Thyroid gland (tissue), 4 donors: Measurements from ENCODE around the gene RCCD1. TPM values are rescaled to one million over a fixed set of nuclear protein-coding genes. Genes with fewer than 3 reads are reported as not detected.

ENCODE experiments used
- DNase-seq, 2 donors: peaks; one replicate each; pipeline ENCODE4 v3.0.0-alpha.2; 2019
- H3K27ac ChIP-seq, 3 donors: fragments of 200-600 bp; sonication (generic); 1 replicate in 2 of 3; 2 replicates in 1 of 3; pipeline ENCODE4 v1.5.1; 2016 to 2019; ENCODE audit warnings: mild to moderate bottlenecking in 1 of 3, moderate library complexity in 1 of 3
- H3K27me3 ChIP-seq: fragments of 200-600 bp; sonication (generic); one replicate; pipeline ENCODE4 v1.5.1; 2019
- H3K36me3 ChIP-seq, 2 donors: fragments of 200-600 bp; sonication (generic); one replicate each; pipeline ENCODE4 v1.5.1; 2016 to 2019
- H3K4me1 ChIP-seq, 2 donors: fragments of 200-600 bp; sonication (generic); one replicate each; pipeline ENCODE4 v1.5.1; 2017 to 2019
- H3K4me3 ChIP-seq, 3 donors: fragments of 200-600 bp; sonication (generic); replicated peaks in 1 of 3; 1 replicate in 2 of 3; 2 replicates in 1 of 3; pipeline ENCODE4 v1.5.1; 2016; ENCODE audit warnings: mild to moderate bottlenecking in 1 of 3
- H3K9me3 ChIP-seq: fragments of 200-600 bp; sonication (generic); one replicate; pipeline ENCODE4 v1.5.1; 2017
- POLR2A ChIP-seq, 2 donors: fragments of 450-650 bp; IDR thresholded peaks; one replicate each; pipeline ENCODE4 v1.6.1; 2017; ENCODE audit warnings: antibody characterized with exemption in 2 of 2, mild to moderate bottlenecking in 2 of 2, moderate library complexity in 1 of 2
- WGBS, 2 donors: methylation state at CpG; one replicate each; pipeline ENCODE4 v1.1.5; 2017; 5-methylcytosine and 5-hydroxymethylcytosine counted together
- intact Hi-C: fragments of 100-400 bp; cut with DNase I; formaldehyde crosslinking; loops from one replicate; pipeline ENCODE4 v1.15.1; 2023
- total RNA-seq, 4 donors: library from RNA; depleted of rRNA; stranded (reverse); fragments of >200 nt; gene quantifications; one replicate each; pipeline ENCODE4 v1.2.3, GENCODE V29; 2016
- TF ChIP-seq, protein P1 (sequence below), 6 experiments: fragments of 200-600 bp in 3 of 6; fragments of 450-650 bp in 3 of 6; sonication (generic) in 3 of 6; IDR thresholded peaks; one replicate each; pipeline ENCODE4 v1.5.1; 2016 to 2019; ENCODE audit warnings: antibody characterized with exemption in 6 of 6, mild to moderate bottlenecking in 2 of 6, inconsistent platforms in 1 of 6, moderate library complexity in 1 of 6

Gene RCCD1
- total RNA-seq, 4 donors from 2014 or later = 7.6 to 15.2 (median 9.9) TPM

DNA sequence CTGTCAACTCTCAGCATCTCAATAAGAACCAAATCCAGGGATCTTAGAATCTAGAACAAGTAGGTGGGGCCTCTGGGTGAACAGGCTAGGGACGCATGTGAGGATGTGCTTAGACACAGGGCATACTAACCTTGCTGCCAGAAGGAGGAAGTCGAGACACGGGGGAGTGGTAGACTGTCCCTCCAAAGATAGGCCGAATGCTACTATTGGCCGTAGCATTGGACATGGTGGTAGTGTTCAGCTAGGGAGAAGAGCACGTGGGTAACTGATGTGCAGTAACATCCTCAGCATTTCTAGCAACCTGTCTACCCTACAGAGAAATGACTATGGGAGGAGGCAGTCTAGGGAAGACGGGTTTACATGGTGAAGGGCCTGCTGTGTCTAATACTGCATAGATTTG, 15.6 kb downstream of the RCCD1 start:
- no peak overlapping the region for H3K27ac ChIP-seq
- H3K9me3 ChIP-seq = no peaks in the 10 kb centered on the region
- no peaks in the 10 kb centered on the region for H3K27me3 ChIP-seq
- no peaks in the 10 kb centered on the region for H3K36me3 ChIP-seq
- H3K4me1 ChIP-seq = no peaks in the 10 kb centered on the region
- TF ChIP-seq, protein P1, sequence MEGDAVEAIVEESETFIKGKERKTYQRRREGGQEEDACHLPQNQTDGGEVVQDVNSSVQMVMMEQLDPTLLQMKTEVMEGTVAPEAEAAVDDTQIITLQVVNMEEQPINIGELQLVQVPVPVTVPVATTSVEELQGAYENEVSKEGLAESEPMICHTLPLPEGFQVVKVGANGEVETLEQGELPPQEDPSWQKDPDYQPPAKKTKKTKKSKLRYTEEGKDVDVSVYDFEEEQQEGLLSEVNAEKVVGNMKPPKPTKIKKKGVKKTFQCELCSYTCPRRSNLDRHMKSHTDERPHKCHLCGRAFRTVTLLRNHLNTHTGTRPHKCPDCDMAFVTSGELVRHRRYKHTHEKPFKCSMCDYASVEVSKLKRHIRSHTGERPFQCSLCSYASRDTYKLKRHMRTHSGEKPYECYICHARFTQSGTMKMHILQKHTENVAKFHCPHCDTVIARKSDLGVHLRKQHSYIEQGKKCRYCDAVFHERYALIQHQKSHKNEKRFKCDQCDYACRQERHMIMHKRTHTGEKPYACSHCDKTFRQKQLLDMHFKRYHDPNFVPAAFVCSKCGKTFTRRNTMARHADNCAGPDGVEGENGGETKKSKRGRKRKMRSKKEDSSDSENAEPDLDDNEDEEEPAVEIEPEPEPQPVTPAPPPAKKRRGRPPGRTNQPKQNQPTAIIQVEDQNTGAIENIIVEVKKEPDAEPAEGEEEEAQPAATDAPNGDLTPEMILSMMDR (IDR thresholded peaks at IDR 0.05) = no peak
- TF ChIP-seq POLR2A (IDR thresholded peaks at IDR 0.05) = no peak
- H3K4me3 ChIP-seq = no peak overlapping the region
- intact Hi-C loops = no loop called here
- DNase-seq = no peak
- 96 to 97% methylated on average over 7 of the region's 7 CpGs for WGBS, 2 donors

DNA sequence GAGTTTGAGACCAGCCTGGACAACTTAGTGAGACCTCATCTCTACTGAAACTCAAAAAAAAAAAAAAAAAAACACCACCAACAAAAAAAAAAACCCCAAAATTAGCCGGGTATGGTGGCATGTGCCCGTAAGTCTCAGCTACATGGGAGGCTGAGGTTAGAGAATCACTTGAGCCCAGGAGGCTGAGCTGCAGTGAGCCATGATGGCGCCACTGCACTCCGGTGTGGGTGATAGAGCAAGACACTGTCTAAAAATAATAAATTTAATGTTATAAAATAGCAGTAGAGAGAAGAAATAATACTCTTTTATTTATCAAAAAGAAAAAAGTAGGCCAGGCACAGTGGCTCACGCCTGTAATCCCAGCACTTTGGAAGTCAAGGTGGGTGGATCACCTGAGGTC, 17.4 kb downstream of the RCCD1 start:
- TF ChIP-seq, protein P1 (IDR thresholded peaks at IDR 0.05) = no peak
- no peak for TF ChIP-seq POLR2A (IDR thresholded peaks at IDR 0.05)
- no peaks in the 10 kb centered on the region for H3K9me3 ChIP-seq
- H3K36me3 ChIP-seq = no peaks in the 10 kb centered on the region
- DNase-seq = no peak
- H3K27me3 ChIP-seq = no peaks in the 10 kb centered on the region
- WGBS, 2 donors = 96 to 97% methylated on average over 5 of the region's 5 CpGs
- intact Hi-C loops = no loop called here
- H3K4me3 ChIP-seq = no peak overlapping the region
- H3K27ac ChIP-seq = no peak overlapping the region
- H3K4me1 ChIP-seq = no peaks in the 10 kb centered on the region

DNA sequence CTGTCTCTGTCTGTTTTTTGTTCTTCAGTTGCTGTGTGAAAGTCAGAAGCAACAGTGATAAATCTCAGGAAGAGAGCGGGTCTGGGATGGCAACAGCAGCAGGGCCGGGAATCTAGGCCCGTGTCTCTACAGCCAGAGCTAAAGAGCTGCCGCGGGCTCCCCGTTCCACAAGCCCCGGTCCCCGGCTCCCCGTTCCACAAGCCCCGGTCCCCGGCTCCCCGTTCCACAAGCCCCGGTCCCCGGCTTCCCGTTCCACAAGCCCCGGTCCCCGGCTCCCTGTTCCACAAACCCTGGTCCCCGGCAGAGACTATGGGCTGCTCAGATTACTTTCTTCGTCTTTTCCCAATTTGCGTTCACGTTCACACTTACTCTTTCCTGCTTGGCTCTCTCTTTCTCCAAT, 19.5 kb downstream of the RCCD1 start:
- Histone ChIP-seq H3K4me3 (no peak overlapping the region), H3K27ac (no peak overlapping the region), H3K4me1 (no peaks in the 10 kb centered on the region), H3K9me3 (no peaks in the 10 kb centered on the region), H3K27me3 (no peaks in the 10 kb centered on the region), H3K36me3 (no peaks in the 10 kb centered on the region)
- intact Hi-C loops = no loop called here
- DNase-seq = no peak
- 90 to 95% methylated on average over 21 of the region's 21 CpGs for WGBS, 2 donors
- TF ChIP-seq, protein P1 (IDR thresholded peaks at IDR 0.05) = no peak
- TF ChIP-seq POLR2A (IDR thresholded peaks at IDR 0.05) = no peak

DNA sequence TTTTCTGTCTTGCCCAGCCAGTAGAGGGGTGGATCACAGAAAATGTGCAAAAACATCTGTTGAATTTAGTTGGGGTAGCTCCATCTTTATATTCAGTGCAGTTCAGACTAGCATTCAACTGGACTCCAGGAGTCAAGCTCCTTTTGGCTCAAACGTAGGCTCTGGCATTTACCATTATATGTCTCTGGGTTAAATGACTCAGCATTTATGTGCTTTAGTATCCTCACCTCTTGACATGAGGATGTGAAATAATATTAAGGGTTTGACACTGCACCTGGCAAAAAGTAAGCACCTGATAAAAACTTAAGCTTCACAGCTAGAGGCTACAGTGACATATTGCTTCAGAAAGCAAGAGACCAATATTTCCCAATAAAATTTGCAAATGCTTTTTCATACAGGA, 24.9 kb downstream of the RCCD1 start:
- WGBS, 2 donors = 30 to 76% methylated on average over 1 of the region's 1 CpG
- Histone ChIP-seq H3K4me3 (no peak overlapping the region), H3K27me3 (no peaks in the 10 kb centered on the region), H3K36me3 (no peaks in the 10 kb centered on the region), H3K9me3 (no peaks in the 10 kb centered on the region), H3K4me1 (no peaks in the 10 kb centered on the region), H3K27ac (no peak overlapping the region)
- no peak for DNase-seq
- intact Hi-C loops = no loop called here
- no peak for TF ChIP-seq POLR2A (IDR thresholded peaks at IDR 0.05)
- TF ChIP-seq, protein P1 (IDR thresholded peaks at IDR 0.05) = no peak

DNA sequence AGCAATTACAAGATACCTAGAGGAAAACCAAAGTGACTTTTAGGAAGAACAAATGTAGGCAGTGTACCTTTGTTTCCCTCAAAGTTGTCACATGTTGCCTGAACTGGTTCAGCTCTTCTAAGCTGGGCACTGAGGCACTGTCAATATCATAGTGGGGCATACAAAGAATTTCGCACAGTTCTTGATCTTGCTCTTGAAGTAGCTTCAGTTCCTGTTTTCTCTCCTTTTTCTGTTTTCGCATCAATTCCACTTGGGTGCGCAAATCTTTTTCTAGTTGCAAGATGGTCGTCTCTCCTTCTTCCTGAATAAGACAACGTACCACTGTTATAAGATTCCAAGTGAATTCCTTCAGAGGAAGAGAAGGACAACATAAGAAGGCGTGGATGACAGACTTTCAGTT, 27.0 kb downstream of the RCCD1 start:
- TF ChIP-seq, protein P1 (IDR thresholded peaks at IDR 0.05) = no peak
- TF ChIP-seq POLR2A (IDR thresholded peaks at IDR 0.05) = no peak
- 85 to 93% methylated on average over 6 of the region's 6 CpGs for WGBS, 2 donors

More for the DNA sequence above, 27.0 kb downstream of the RCCD1 start:
- Histone ChIP-seq H3K9me3 (no peaks in the 10 kb centered on the region), H3K4me3 (no peak overlapping the region), H3K27me3 (no peaks in the 10 kb centered on the region), H3K36me3 (no peaks in the 10 kb centered on the region), H3K27ac (no peak overlapping the region), H3K4me1 (no peaks in the 10 kb centered on the region)
- intact Hi-C loops = no loop called here
- DNase-seq = no peak
